ENCODE data around the gene CLIC6. TPM values are rescaled to one million over a fixed set of nuclear protein-coding genes. Genes with fewer than 3 reads are reported as not detected.

CLIC6 gene
- total RNA-seq: under 1 TPM; 0.10 to 0.98 (median 0.46) TPM
- 0.77 TPM for total RNA-seq (2013)
- total RNA-seq: 0.08 to 1.5 (median 0.41) reads per million in 29 experiments

GRCh38 chr21:34668803-34669148 lies at the start of gene CLIC6:
CLIC6 (plus strand) TSS chr21:34668994; CDS start chr21:34669389, 395 bp downstream.
- H3K9me3 Mint-ChIP-seq: no peaks in the 10 kb centered on the region
- H3K27me3 ChIP-seq (replicated peaks in 1 of 2; ENCODE audit: control insufficient read depth in 2 of 2, extremely low read depth in 1 of 2, insufficient read depth in 2 of 2, low read length in 1 of 2): peaks cover 21 to 43% of the 10 kb centered on the region in 2 experiments
- ChIA-PET CTCF (no interaction called here), POLR2A (no interaction called here)
- H3K36me3 ChIP-seq (ENCODE audit: control insufficient read depth in 2 of 2, extremely low read depth in 1 of 2, insufficient read depth in 1 of 2, low read length in 1 of 2): no peaks in the 10 kb centered on the region
- 28% methylated on average over 16 of the region's 18 CpGs for WGBS (ENCODE audit: insufficient coverage)
- DNase-seq (no peak), ATAC-seq (replicated peaks in 1 of 4) (no peak)
- no peaks in the 10 kb centered on the region for H3K9me3 ChIP-seq
- H3K27me3 Mint-ChIP-seq: peaks cover 39 to 46% of the 10 kb centered on the region in 2 donors
- H3K4me3 Mint-ChIP-seq: peak within 1 kb of the TSS; percentile 36 to 73 (median 50)
- H3K36me3 Mint-ChIP-seq: no peaks in the 10 kb centered on the region
- H3K4me1 ChIP-seq (ENCODE audit: control insufficient read depth in 1 of 2, extremely low read depth in 1 of 2, insufficient read depth in 2 of 2, low read length in 2 of 2): peaks cover 5 to 8% of the 10 kb centered on the region in 2 experiments
- H3K27ac Mint-ChIP-seq: no peak within 1 kb of the TSS
- H3K4me1 Mint-ChIP-seq: peaks cover 13 to 16% (median 14%) of the 10 kb centered on the region in 3 donors
- no peak within 1 kb of the TSS for H3K27ac ChIP-seq (ENCODE audit: low read length)
- H3K4me3 ChIP-seq (ENCODE audit: control insufficient read depth in 1 of 2, extremely low read depth in 1 of 2, low read length in 1 of 2): peak within 1 kb of the TSS; percentile 39 to 44

- DNase-seq: no peak
- ATAC-seq (replicated peaks in 1 of 4): no peak
- Histone ChIP-seq H3K27me3 (replicated peaks in 1 of 2; ENCODE audit: control insufficient read depth in 2 of 2, extremely low read depth in 1 of 2, insufficient read depth in 2 of 2, low read length in 1 of 2) (peaks cover 0 to 21% of the 10 kb centered on the region in 2 experiments), H3K4me1 (ENCODE audit: control insufficient read depth in 1 of 2, extremely low read depth in 1 of 2, insufficient read depth in 2 of 2, low read length in 2 of 2) (peaks cover 3 to 4% of the 10 kb centered on the region in 2 experiments), H3K9me3 (no peaks in the 10 kb centered on the region), H3K27ac (ENCODE audit: low read length) (no peak overlapping the region), H3K4me3 (ENCODE audit: control insufficient read depth in 1 of 2, extremely low read depth in 1 of 2, low read length in 1 of 2) (no peak overlapping the region), H3K36me3 (ENCODE audit: control insufficient read depth in 2 of 2, extremely low read depth in 1 of 2, insufficient read depth in 1 of 2, low read length in 1 of 2) (no peaks in the 10 kb centered on the region)
- ChIA-PET CTCF (no interaction called here), POLR2A (no interaction called here)
- no peaks in the 10 kb centered on the region for H3K9me3 Mint-ChIP-seq
- no peak overlapping the region for H3K4me3 Mint-ChIP-seq
- WGBS (ENCODE audit: insufficient coverage): 35% methylated on average over 5 of the region's 8 CpGs
- no peak overlapping the region for H3K27ac Mint-ChIP-seq
- no peaks in the 10 kb centered on the region for H3K36me3 Mint-ChIP-seq
- H3K27me3 Mint-ChIP-seq: peaks cover 20 to 27% of the 10 kb centered on the region in 2 donors
- peaks cover 2 to 7% (median 6%) of the 10 kb centered on the region in 3 donors for H3K4me1 Mint-ChIP-seq
Measured at GRCh38 chr21:34619841-34620665, 48.7 kb upstream of the CLIC6 start.

- Histone ChIP-seq H3K27me3 (replicated peaks in 1 of 2; ENCODE audit: control insufficient read depth in 2 of 2, extremely low read depth in 1 of 2, insufficient read depth in 2 of 2, low read length in 1 of 2) (peaks cover 0 to 29% of the 10 kb centered on the region in 2 experiments), H3K36me3 (ENCODE audit: control insufficient read depth in 2 of 2, extremely low read depth in 1 of 2, insufficient read depth in 1 of 2, low read length in 1 of 2) (no peaks in the 10 kb centered on the region), H3K9me3 (no peaks in the 10 kb centered on the region), H3K4me1 (ENCODE audit: control insufficient read depth in 1 of 2, extremely low read depth in 1 of 2, insufficient read depth in 2 of 2, low read length in 2 of 2) (no peaks in the 10 kb centered on the region), H3K27ac (ENCODE audit: low read length) (no peak overlapping the region), H3K4me3 (ENCODE audit: control insufficient read depth in 1 of 2, extremely low read depth in 1 of 2, low read length in 1 of 2) (no peak overlapping the region)
- ATAC-seq (replicated peaks in 1 of 4) (no peak), DNase-seq (no peak)
- Mint-ChIP-seq H3K27ac (no peak overlapping the region), H3K36me3 (no peaks in the 10 kb centered on the region), H3K27me3 (peaks cover 26 to 36% of the 10 kb centered on the region in 2 donors), H3K4me1 (no peaks in the 10 kb centered on the region), H3K4me3 (no peak overlapping the region), H3K9me3 (no peaks in the 10 kb centered on the region)
- WGBS (ENCODE audit: insufficient coverage): no CpG with 5 or more reads among the region's 4 CpGs
- CTCF ChIA-PET: interaction anchor here in 1 of 2 donors (0.6 kb wide), 1 partner anchor 1731 kb away, joined by 4 read pairs; no protein-coding TSS in a partner anchor
- POLR2A ChIA-PET: interaction anchor here in 1 of 2 donors (0.6 kb wide), 1 partner anchor 119 kb away, joined by 3 read pairs; no protein-coding TSS in a partner anchor
Measured at GRCh38 chr21:34621434-34622350, 47.1 kb upstream of the CLIC6 start.

GRCh38 chr21:34623516-34623915 lies 45.3 kb upstream of the CLIC6 start:
- peaks cover 0 to 29% of the 10 kb centered on the region in 2 experiments for H3K27me3 ChIP-seq (replicated peaks in 1 of 2; ENCODE audit: control insufficient read depth in 2 of 2, extremely low read depth in 1 of 2, insufficient read depth in 2 of 2, low read length in 1 of 2)
- no peaks in the 10 kb centered on the region for H3K9me3 Mint-ChIP-seq
- no peaks in the 10 kb centered on the region for H3K36me3 ChIP-seq (ENCODE audit: control insufficient read depth in 2 of 2, extremely low read depth in 1 of 2, insufficient read depth in 1 of 2, low read length in 1 of 2)
- no peak overlapping the region for H3K4me3 Mint-ChIP-seq
- 71% methylated on average over 4 of the region's 4 CpGs for WGBS (ENCODE audit: insufficient coverage)
- no peak overlapping the region for H3K4me3 ChIP-seq (ENCODE audit: control insufficient read depth in 1 of 2, extremely low read depth in 1 of 2, low read length in 1 of 2)
- ATAC-seq (replicated peaks in 1 of 4) (no peak), DNase-seq (no peak)
- no peaks in the 10 kb centered on the region for H3K4me1 Mint-ChIP-seq
- ChIA-PET CTCF (interaction anchor here in 1 of 2 donors (1.2 kb wide), 1 partner anchor 276 kb away, joined by 3 read pairs; no protein-coding TSS in a partner anchor), POLR2A (no interaction called here)
- H3K27ac Mint-ChIP-seq: no peak overlapping the region
- peaks cover 26 to 37% of the 10 kb centered on the region in 2 donors for H3K27me3 Mint-ChIP-seq
- H3K27ac ChIP-seq (ENCODE audit: low read length): no peak overlapping the region
- no peaks in the 10 kb centered on the region for H3K9me3 ChIP-seq
- no peaks in the 10 kb centered on the region for H3K36me3 Mint-ChIP-seq
- no peaks in the 10 kb centered on the region for H3K4me1 ChIP-seq (ENCODE audit: control insufficient read depth in 1 of 2, extremely low read depth in 1 of 2, insufficient read depth in 2 of 2, low read length in 2 of 2)

GRCh38 chr21:34625030-34625593 lies 43.7 kb upstream of the CLIC6 start:
- no CpG with 5 or more reads among the region's 6 CpGs for WGBS (ENCODE audit: insufficient coverage)
- H3K36me3 ChIP-seq (ENCODE audit: control insufficient read depth in 2 of 2, extremely low read depth in 1 of 2, insufficient read depth in 1 of 2, low read length in 1 of 2): no peaks in the 10 kb centered on the region
- no peaks in the 10 kb centered on the region for H3K4me1 Mint-ChIP-seq
- no peaks in the 10 kb centered on the region for H3K9me3 ChIP-seq
- H3K9me3 Mint-ChIP-seq: no peaks in the 10 kb centered on the region
- H3K4me3 Mint-ChIP-seq: no peak overlapping the region
- ChIA-PET POLR2A (interaction anchor here in 1 of 2 donors (0.6 kb wide), 2 partner anchors 622 to 964 kb away, joined by 4 to 5 read pairs; no protein-coding TSS in a partner anchor), CTCF (interaction anchor here (0.6 to 1.4 kb wide), 4 partner anchors 9 to 1363 kb away, joined by 3 to 5 read pairs (median 4); no protein-coding TSS in a partner anchor)
- H3K27me3 ChIP-seq (replicated peaks in 1 of 2; ENCODE audit: control insufficient read depth in 2 of 2, extremely low read depth in 1 of 2, insufficient read depth in 2 of 2, low read length in 1 of 2): peaks cover 0 to 27% of the 10 kb centered on the region in 2 experiments
- no peak overlapping the region for H3K27ac Mint-ChIP-seq
- H3K4me3 ChIP-seq (ENCODE audit: control insufficient read depth in 1 of 2, extremely low read depth in 1 of 2, low read length in 1 of 2): no peak overlapping the region
- no peaks in the 10 kb centered on the region for H3K36me3 Mint-ChIP-seq
- DNase-seq (no peak), ATAC-seq (replicated peaks in 1 of 4) (no peak)
- no peaks in the 10 kb centered on the region for H3K4me1 ChIP-seq (ENCODE audit: control insufficient read depth in 1 of 2, extremely low read depth in 1 of 2, insufficient read depth in 2 of 2, low read length in 2 of 2)
- H3K27ac ChIP-seq (ENCODE audit: low read length): no peak overlapping the region
- peaks cover 26 to 37% of the 10 kb centered on the region in 2 donors for H3K27me3 Mint-ChIP-seq

- Histone ChIP-seq H3K36me3 (ENCODE audit: control insufficient read depth in 2 of 2, extremely low read depth in 1 of 2, insufficient read depth in 1 of 2, low read length in 1 of 2) (no peaks in the 10 kb centered on the region), H3K9me3 (no peaks in the 10 kb centered on the region), H3K4me1 (ENCODE audit: control insufficient read depth in 1 of 2, extremely low read depth in 1 of 2, insufficient read depth in 2 of 2, low read length in 2 of 2) (no peaks in the 10 kb centered on the region), H3K4me3 (ENCODE audit: control insufficient read depth in 1 of 2, extremely low read depth in 1 of 2, low read length in 1 of 2) (no peak overlapping the region), H3K27ac (ENCODE audit: low read length) (no peak overlapping the region), H3K27me3 (replicated peaks in 1 of 2; ENCODE audit: control insufficient read depth in 2 of 2, extremely low read depth in 1 of 2, insufficient read depth in 2 of 2, low read length in 1 of 2) (peaks cover 0 to 23% of the 10 kb centered on the region in 2 experiments)
- H3K4me1 Mint-ChIP-seq: no peaks in the 10 kb centered on the region
- H3K27ac Mint-ChIP-seq: no peak overlapping the region
- no peak overlapping the region for H3K4me3 Mint-ChIP-seq
- POLR2A ChIA-PET: no interaction called here
- no peaks in the 10 kb centered on the region for H3K9me3 Mint-ChIP-seq
- no peak for DNase-seq
- 87% methylated on average over 8 of the region's 8 CpGs for WGBS (ENCODE audit: insufficient coverage)
- no peak for ATAC-seq (replicated peaks in 1 of 4)
- CTCF ChIA-PET: interaction anchor here in 1 of 2 donors (0.5 kb wide), 1 partner anchor 967 kb away, joined by 4 read pairs; no protein-coding TSS in a partner anchor
- peaks cover 23 to 37% of the 10 kb centered on the region in 2 donors for H3K27me3 Mint-ChIP-seq
- H3K36me3 Mint-ChIP-seq: no peaks in the 10 kb centered on the region
Measured at GRCh38 chr21:34626131-34626530, 42.7 kb upstream of the CLIC6 start.
